Activated naive CD4-positive, alpha-beta T cell treated with anti-CD3 and anti-CD28 coated beads, Interleukin-2, amount 10 ng/mL, durations not matched to agents 7 days and 5 days (primary cell): ENCODE data around the gene CDKN2B.
A peak's percentile ranks its signal among the peaks of the same experiment; 100 is the strongest.

Experiments
- CTCF ChIA-PET: fragments of 350-600 bp; sonication (Branson Sonifier 250); formaldehyde crosslinking; loops from one replicate; lab custom pipeline; 2021; ENCODE audit warnings: antibody characterized with exemption; lab: Charles Lee
- DNase-seq: peaks from one replicate; pipeline ENCODE4 v3.0.0-alpha.2; 2020
- H3K27ac Mint-ChIP-seq: one replicate; pipeline ENCODE4 v1.8.0; 2021; ENCODE audit warnings: mild to moderate bottlenecking, moderate library complexity, mixed read lengths
- H3K27me3 Mint-ChIP-seq: one replicate; pipeline ENCODE4 v1.8.0; 2021; ENCODE audit warnings: mild to moderate bottlenecking, mixed read lengths
- H3K36me3 Mint-ChIP-seq: one replicate; pipeline ENCODE4 v1.8.0; 2021; ENCODE audit warnings: mixed read lengths
- H3K4me1 Mint-ChIP-seq: one replicate; pipeline ENCODE4 v1.8.0; 2021; ENCODE audit warnings: mixed read lengths
- H3K4me3 Mint-ChIP-seq: one replicate; pipeline ENCODE4 v1.8.0; 2021; ENCODE audit warnings: mild to moderate bottlenecking, moderate library complexity, mixed read lengths
- H3K9me3 Mint-ChIP-seq: one replicate; pipeline ENCODE4 v1.8.0; 2021; ENCODE audit warnings: mixed read lengths

The CDKN2B gene

GRCh38 chr9:21995666-21996398 is 13.3 kb downstream of the CDKN2B start:
- CTCF ChIA-PET, result interaction anchor here (1.0 to 4.1 kb wide), 6 partner anchors 11 to 184 kb away, joined by 3 to 18 read pairs (median 5); partner anchors contain the start of gene CDKN2B
- Mint-ChIP-seq H3K27me3 (peaks cover 57% of the 10 kb centered on the region), H3K36me3 (peaks cover 41% of the 10 kb centered on the region), H3K9me3 (no peaks in the 10 kb centered on the region), H3K4me3 (peak overlapping the region; percentile 98), H3K27ac (peak overlapping the region; percentile 100), H3K4me1 (peaks cover 35% of the 10 kb centered on the region)
- DNase-seq, result peak; percentile 41

GRCh38 chr9:21995006-21995665 is 14.0 kb downstream of the CDKN2B start:
- Mint-ChIP-seq H3K4me3 (peak overlapping the region; percentile 98), H3K36me3 (peaks cover 46% of the 10 kb centered on the region), H3K4me1 (peaks cover 42% of the 10 kb centered on the region), H3K9me3 (no peaks in the 10 kb centered on the region), H3K27me3 (peaks cover 58% of the 10 kb centered on the region), H3K27ac (peak overlapping the region; percentile 100)
- CTCF ChIA-PET, result interaction anchor here (0.9 to 2.1 kb wide), 7 partner anchors 12 to 183 kb away, joined by 3 to 7 read pairs (median 4); partner anchors contain the start of gene CDKN2B
- DNase-seq, result peak; percentile 94

GRCh38 chr9:21994556-21995005 is 14.5 kb downstream of the CDKN2B start, which contains the start of gene CDKN2B-AS1:
CDKN2B-AS1 (plus strand) TSS chr9:21994791.
- H3K27me3 Mint-ChIP-seq, result peaks cover 60% of the 10 kb centered on the region
- DNase-seq, result peak; percentile 73
- H3K36me3 Mint-ChIP-seq, result peaks cover 50% of the 10 kb centered on the region
- CTCF ChIA-PET, result interaction anchor here (0.9 to 2.1 kb wide), 7 partner anchors 13 to 183 kb away, joined by 3 to 7 read pairs (median 4); partner anchors contain the start of gene CDKN2B
- H3K4me3 Mint-ChIP-seq, result peak within 1 kb of the TSS; percentile 98
- peaks cover 2% of the 10 kb centered on the region for H3K9me3 Mint-ChIP-seq
- H3K27ac Mint-ChIP-seq, result peak within 1 kb of the TSS; percentile 100
- H3K4me1 Mint-ChIP-seq, result peaks cover 47% of the 10 kb centered on the region

- Mint-ChIP-seq H3K36me3 (peaks cover 56% of the 10 kb centered on the region), H3K27me3 (peaks cover 65% of the 10 kb centered on the region), H3K27ac (peak within 1 kb of the TSS; percentile 100), H3K9me3 (peaks cover 7% of the 10 kb centered on the region), H3K4me1 (peaks cover 51% of the 10 kb centered on the region), H3K4me3 (peak within 1 kb of the TSS; percentile 98)
- peak; percentile 74 for DNase-seq
- CTCF ChIA-PET, result interaction anchor here (0.9 to 2.1 kb wide), 5 partner anchors 11 to 182 kb away, joined by 3 to 7 read pairs (median 4); no protein-coding TSS in a partner anchor
These were observed 15.1 kb downstream of the CDKN2B start, which contains the start of gene CDKN2A for GRCh38 chr9:21993893-21994555. CDKN2A (minus strand) TSS chr9:21994392.

GRCh38 chr9:21993007-21993406 is 16.1 kb downstream of the CDKN2B start:
- Mint-ChIP-seq H3K27me3 (peaks cover 63% of the 10 kb centered on the region), H3K27ac (peak overlapping the region; percentile 100)

GRCh38 chr9:21991072-21991959 is 17.8 kb downstream of the CDKN2B start:
- no peak overlapping the region for H3K27ac Mint-ChIP-seq
- DNase-seq, result no peak
- peaks cover 57% of the 10 kb centered on the region for H3K4me1 Mint-ChIP-seq
- CTCF ChIA-PET, result interaction anchor here (0.7 to 3.8 kb wide), 3 partner anchors 17 to 184 kb away, joined by 3 to 21 read pairs (median 5); partner anchors contain the start of gene CDKN2B
- H3K27me3 Mint-ChIP-seq, result peaks cover 61% of the 10 kb centered on the region
- H3K4me3 Mint-ChIP-seq, result no peak overlapping the region
- H3K36me3 Mint-ChIP-seq, result peaks cover 56% of the 10 kb centered on the region
- peaks cover 7% of the 10 kb centered on the region for H3K9me3 Mint-ChIP-seq

More at GRCh38 chr9:21993007-21993406, 16.1 kb downstream of the CDKN2B start:
- H3K36me3 Mint-ChIP-seq, result peaks cover 61% of the 10 kb centered on the region
- no peak for DNase-seq
- CTCF ChIA-PET, result interaction anchor here (0.7 to 1.3 kb wide), 2 partner anchors 10 to 18 kb away, joined by 3 to 4 read pairs; no protein-coding TSS in a partner anchor
- peaks cover 59% of the 10 kb centered on the region for H3K4me1 Mint-ChIP-seq
- peaks cover 7% of the 10 kb centered on the region for H3K9me3 Mint-ChIP-seq
- H3K4me3 Mint-ChIP-seq, result peak overlapping the region; percentile 98

- H3K27me3 Mint-ChIP-seq, result peaks cover 49% of the 10 kb centered on the region
- CTCF ChIA-PET, result interaction anchor here (0.7 to 3.8 kb wide), 3 partner anchors 18 to 747 kb away, joined by 3 to 21 read pairs (median 3); partner anchors contain the start of gene CDKN2B
- DNase-seq, result no peak
- peaks cover 49% of the 10 kb centered on the region for H3K36me3 Mint-ChIP-seq
- peaks cover 50% of the 10 kb centered on the region for H3K4me1 Mint-ChIP-seq
- no peak overlapping the region for H3K4me3 Mint-ChIP-seq
- peak overlapping the region; percentile 49 for H3K27ac Mint-ChIP-seq
- peaks cover 7% of the 10 kb centered on the region for H3K9me3 Mint-ChIP-seq
These were observed 19.5 kb downstream of the CDKN2B start for GRCh38 chr9:21989440-21990189.

- H3K4me1 Mint-ChIP-seq, result peaks cover 43% of the 10 kb centered on the region
- peaks cover 7% of the 10 kb centered on the region for H3K9me3 Mint-ChIP-seq
- H3K27me3 Mint-ChIP-seq, result peaks cover 46% of the 10 kb centered on the region
- CTCF ChIA-PET, result interaction anchor here (1.1 to 3.8 kb wide), 2 partner anchors 20 kb away, joined by 3 to 21 read pairs; partner anchors contain the start of gene CDKN2B
- peaks cover 43% of the 10 kb centered on the region for H3K36me3 Mint-ChIP-seq
- no peak for DNase-seq
- H3K4me3 Mint-ChIP-seq, result no peak overlapping the region
- H3K27ac Mint-ChIP-seq, result no peak overlapping the region
These were observed 20.8 kb downstream of the CDKN2B start for GRCh38 chr9:21988056-21988990.

GRCh38 chr9:21985964-21986667 is 23.0 kb downstream of the CDKN2B start:
- Mint-ChIP-seq H3K9me3 (peaks cover 7% of the 10 kb centered on the region), H3K27ac (no peak overlapping the region), H3K36me3 (peaks cover 34% of the 10 kb centered on the region), H3K4me1 (peaks cover 34% of the 10 kb centered on the region), H3K27me3 (peaks cover 60% of the 10 kb centered on the region), H3K4me3 (no peak overlapping the region)
- DNase-seq, result no peak
- CTCF ChIA-PET, result interaction anchor here (1.0 kb wide), 2 partner anchors 23 kb away, joined by 4 to 5 read pairs; partner anchors contain the start of gene CDKN2B

GRCh38 chr9:21984101-21984500 is 25.0 kb downstream of the CDKN2B start:
- peaks cover 58% of the 10 kb centered on the region for H3K27me3 Mint-ChIP-seq
- H3K4me3 Mint-ChIP-seq, result no peak overlapping the region

GRCh38 chr9:21983561-21983935 is 25.6 kb downstream of the CDKN2B start:
- no peak overlapping the region for H3K27ac Mint-ChIP-seq
- CTCF ChIA-PET, result interaction anchor here (0.7 to 1.3 kb wide), 6 partner anchors 10 to 170 kb away, joined by 3 to 7 read pairs (median 4); partner anchors contain the start of genes CDKN2A and CDKN2B
- H3K9me3 Mint-ChIP-seq, result no peaks in the 10 kb centered on the region
- no peak for DNase-seq
- H3K4me1 Mint-ChIP-seq, result peaks cover 11% of the 10 kb centered on the region
- peaks cover 63% of the 10 kb centered on the region for H3K27me3 Mint-ChIP-seq
- peaks cover 17% of the 10 kb centered on the region for H3K36me3 Mint-ChIP-seq
- H3K4me3 Mint-ChIP-seq, result no peak overlapping the region

More at GRCh38 chr9:21984101-21984500, 25.0 kb downstream of the CDKN2B start:
- Mint-ChIP-seq H3K9me3 (no peaks in the 10 kb centered on the region), H3K27ac (no peak overlapping the region), H3K4me1 (peaks cover 16% of the 10 kb centered on the region), H3K36me3 (peaks cover 20% of the 10 kb centered on the region)
- no peak for DNase-seq
- CTCF ChIA-PET, result interaction anchor here (1.1 to 1.3 kb wide), 3 partner anchors 23 to 136 kb away, joined by 4 to 7 read pairs (median 4); partner anchors contain the start of gene CDKN2B
